Stimulated activated CD8-positive, alpha-beta memory T cell treated with anti-CD3 and anti-CD28 coated beads, Interleukin-2, amount 100 ng/mL, for 1 hour (primary cell): ENCODE results near the gene DNAH1.

Source experiments
- DNase-seq, 2 donors: peaks; one replicate each; pipeline ENCODE4 v3.0.0-alpha.2; 2020; ENCODE audit warnings: low read depth in 2 of 2

Gene DNAH1

GRCh38 chr3:52310861-52311575, 5.1 kb upstream of the DNAH1 start:
- DNase-seq: peak; percentile 8 to 28

- no peak for DNase-seq
Observed at GRCh38 chr3:52311576-52312119, 4.5 kb upstream of the DNAH1 start.

- DNase-seq: no peak
Observed at GRCh38 chr3:52313188-52313773, 2.8 kb upstream of the DNAH1 start.

- no peak for DNase-seq
Observed at GRCh38 chr3:52313774-52314188, 2.3 kb upstream of the DNAH1 start.

GRCh38 chr3:52314489-52314888, 1.6 kb upstream of the DNAH1 start:
- no peak for DNase-seq

- DNase-seq: no peak
Observed at GRCh38 chr3:52315006-52315405, 1.1 kb upstream of the DNAH1 start.

- DNase-seq: peak; percentile 48 to 56
Observed at GRCh38 chr3:52317208-52318000, 1.3 kb downstream of the DNAH1 start.

- no peak for DNase-seq
Observed at GRCh38 chr3:52318186-52318816, 2.2 kb downstream of the DNAH1 start.

- DNase-seq: no peak
Observed at GRCh38 chr3:52319921-52320595, 3.9 kb downstream of the DNAH1 start.

DNA sequence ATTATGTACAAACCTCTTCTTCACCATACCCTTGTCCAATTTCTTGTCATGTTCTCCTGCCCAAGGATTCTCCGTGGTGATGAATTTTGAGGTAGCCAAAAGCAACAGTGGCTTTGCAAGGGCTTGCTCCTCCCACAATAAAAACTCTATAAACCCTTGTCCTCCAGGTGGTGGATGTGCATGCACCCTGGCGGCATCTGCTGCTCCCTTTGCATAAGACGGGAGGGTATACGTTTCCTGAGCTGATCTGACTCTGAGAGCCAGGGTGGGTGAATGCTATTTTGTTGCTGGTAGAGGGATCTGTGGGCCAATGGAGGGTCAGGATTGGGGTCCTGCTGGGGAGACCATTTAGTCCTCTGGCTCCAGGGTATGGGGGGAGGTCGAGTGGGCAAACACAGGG, 5.4 kb downstream of the DNAH1 start:
- no peak for DNase-seq

GRCh38 chr3:52322466-52322865, 6.3 kb downstream of the DNAH1 start:
- DNase-seq: no peak

- no peak for DNase-seq
Observed at GRCh38 chr3:52323526-52324295, 7.6 kb downstream of the DNAH1 start.

DNA sequence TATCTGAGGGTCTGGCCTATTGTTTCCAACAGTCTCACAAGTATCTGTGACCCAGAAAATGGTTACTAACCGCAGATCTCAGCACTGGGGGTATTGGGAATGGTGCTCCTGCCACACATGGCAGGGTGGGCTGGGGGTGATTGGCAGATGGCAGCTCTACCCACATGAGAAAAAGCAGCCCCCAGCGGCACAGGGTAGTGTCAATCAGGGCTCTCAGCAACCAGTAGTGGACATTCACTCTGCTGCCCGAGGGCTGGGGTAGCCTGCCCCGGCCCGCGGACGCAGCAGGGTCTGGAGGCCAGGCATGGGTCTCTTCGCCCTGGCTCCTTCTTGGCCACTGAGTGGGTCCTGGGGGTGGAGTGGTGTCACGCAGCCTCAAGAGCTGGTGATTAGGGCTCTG, 8.6 kb downstream of the DNAH1 start:
- no peak for DNase-seq

DNA sequence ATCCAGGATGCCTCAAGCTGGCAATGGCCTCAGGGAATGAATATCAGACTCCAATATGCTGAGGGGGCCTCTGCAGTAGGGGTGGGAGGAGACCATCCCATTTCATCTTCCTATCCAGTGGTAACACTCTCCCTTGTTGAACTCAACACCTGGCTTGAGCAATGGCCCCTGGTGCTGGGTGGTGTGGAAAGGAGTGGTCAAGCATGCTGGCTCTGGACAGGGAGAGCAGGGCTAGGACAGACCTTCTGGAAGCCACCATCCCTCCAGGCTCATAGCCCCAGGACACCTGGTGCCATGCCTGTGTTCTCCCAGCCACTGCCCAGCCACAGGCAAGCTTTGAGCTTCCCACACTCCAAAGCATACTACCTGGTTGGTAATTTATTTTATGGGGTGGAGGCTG, 9.6 kb downstream of the DNAH1 start:
- DNase-seq: no peak

DNA sequence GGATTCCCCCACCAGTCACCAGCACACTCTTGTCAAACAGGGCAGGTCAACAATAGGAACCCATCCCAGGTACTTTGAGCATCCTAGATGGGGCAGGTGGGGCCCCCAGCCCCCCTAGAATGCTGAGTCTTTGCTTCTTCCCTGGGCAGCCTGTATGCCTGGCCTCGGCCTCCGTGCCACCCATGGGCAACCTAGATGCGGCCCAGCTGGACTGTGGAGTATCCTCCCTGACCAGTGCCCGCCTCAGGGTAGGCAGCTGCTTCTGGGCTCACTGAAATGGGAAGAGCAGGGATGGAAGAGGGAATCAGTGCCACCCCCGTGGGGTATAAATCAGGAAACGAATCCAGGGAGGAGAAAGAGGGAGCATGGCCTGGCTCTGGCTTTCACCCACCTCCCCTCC, 10.9 kb downstream of the DNAH1 start:
- DNase-seq: no peak

DNA sequence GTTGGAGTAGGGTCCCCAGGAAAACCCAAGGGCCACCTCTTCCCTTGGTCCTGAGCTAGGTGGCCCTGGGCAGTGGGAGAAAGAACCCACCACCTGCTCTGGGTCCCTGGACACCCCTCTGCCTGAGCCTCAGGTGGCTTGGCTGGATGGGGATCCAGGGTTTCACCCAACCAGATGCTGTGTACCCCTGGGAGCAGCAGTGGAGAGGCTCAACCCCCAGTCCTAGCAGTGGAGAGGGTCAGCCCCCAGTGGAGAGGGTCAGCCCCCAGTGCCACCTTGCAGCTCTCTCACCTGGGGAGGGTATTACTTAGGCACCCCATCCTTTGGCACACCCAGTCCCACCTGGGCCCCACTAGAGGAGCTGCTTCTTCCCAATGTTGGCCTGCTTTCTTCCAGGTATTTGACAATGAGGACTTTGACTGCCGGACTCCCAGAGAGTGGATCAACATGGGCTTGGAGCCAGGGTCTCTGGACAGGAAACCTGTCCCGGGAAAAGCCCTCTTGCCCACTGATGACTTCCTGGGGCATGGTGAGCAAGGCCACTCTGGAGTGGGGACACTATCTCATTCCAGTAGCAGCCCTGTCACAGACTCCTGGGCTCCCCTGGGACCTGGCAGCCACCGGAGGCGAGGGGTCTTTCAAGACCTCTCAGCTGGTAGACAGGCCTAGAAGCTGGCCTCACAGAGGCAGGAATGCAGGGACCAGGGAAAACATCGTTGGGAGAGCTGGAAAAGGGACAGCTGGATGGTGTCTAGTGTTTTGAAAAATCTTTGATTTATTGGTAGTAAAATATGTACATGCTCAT, 11.6 kb downstream of the DNAH1 start:
- DNase-seq: no peak

GRCh38 chr3:52328536-52329080, 12.5 kb downstream of the DNAH1 start:
- no peak for DNase-seq

DNA sequence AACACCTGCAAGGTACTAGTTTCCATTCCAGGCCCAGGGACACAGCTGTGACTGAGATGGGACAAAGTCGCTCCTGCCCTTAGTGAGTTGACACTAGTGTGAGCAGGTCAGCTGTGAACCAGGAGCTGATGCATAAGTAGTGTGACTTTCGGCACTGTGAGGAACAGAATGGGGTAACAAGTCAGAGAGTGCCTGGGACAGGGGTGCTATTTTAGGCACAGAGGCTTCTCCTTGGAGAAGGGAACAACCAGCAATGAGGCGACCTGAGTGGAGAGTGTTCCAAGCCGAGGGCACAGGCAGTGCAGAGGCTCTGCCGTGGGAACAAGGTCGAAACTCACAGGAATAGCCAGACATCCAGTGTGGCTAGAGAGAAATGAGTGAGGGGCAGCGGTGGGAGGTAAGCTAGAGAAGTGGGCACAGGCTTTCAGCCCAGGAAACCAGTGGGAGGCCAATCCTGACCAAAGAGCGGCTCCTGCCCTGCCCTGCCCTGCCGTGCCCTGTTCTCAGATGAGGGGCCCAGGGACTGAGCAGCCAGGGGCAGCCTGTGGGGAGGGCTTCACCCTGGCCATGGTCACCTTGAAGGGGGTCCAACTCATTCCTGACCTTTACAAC, 14.2 kb downstream of the DNAH1 start:
- no peak for DNase-seq

DNA sequence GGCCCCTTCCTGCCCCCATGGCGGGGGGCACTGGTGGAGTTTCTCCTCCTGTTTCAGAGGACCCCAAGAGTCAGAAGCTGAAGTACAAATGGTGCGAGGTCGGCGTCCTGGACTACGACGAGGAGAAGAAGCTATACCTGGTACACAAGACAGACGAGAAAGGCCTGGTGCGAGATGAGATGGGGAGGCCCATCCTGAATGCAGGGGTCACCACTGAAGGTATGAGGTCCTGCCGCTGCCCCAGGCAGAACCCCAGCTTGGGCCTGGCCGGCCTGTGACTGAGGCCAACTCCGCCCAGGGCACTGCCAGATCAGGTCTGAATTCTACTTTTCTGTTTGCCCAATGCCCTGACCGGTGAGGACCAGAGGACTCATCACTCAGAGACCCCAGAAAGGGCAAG, 15.0 kb downstream of the DNAH1 start:
- no peak for DNase-seq
